Tibial nerve (tissue), 4 donors: ENCODE results near the gene LRSAM1. TPM values are rescaled to one million over a fixed set of nuclear protein-coding genes. Genes with fewer than 3 reads are reported as not detected.
A peak's percentile ranks its signal among the peaks of the same experiment; 100 is the strongest.

Source experiments
- DNase-seq, 2 donors: peaks; one replicate each; pipeline ENCODE4 v3.0.0-alpha.2; 2019; ENCODE audit warnings: low spot score in 2 of 2
- H3K27ac ChIP-seq, 4 donors: fragments of 200-600 bp; sonication (generic) in 3 of 4; one replicate each; pipeline ENCODE4 v1.5.1; 2017 to 2019; ENCODE audit warnings: mild to moderate bottlenecking in 1 of 4
- H3K27me3 ChIP-seq, 2 donors: fragments of 200-600 bp; sonication (generic) in 1 of 2; one replicate each; pipeline versions ENCODE4 v1.5.1 to v1.6.0; 2017 to 2019
- H3K36me3 ChIP-seq, 3 donors: fragments of 200-600 bp; sonication (generic); one replicate each; pipeline ENCODE4 v1.5.1; 2018 to 2019
- H3K4me1 ChIP-seq, 4 donors: fragments of 200-600 bp; sonication (generic) in 3 of 4; one replicate each; pipeline ENCODE4 v1.5.1; 2017 to 2019
- H3K4me3 ChIP-seq, 4 donors: fragments of 200-600 bp; sonication (generic) in 3 of 4; one replicate each; pipeline ENCODE4 v1.5.1; 2017 to 2019; ENCODE audit warnings: mild to moderate bottlenecking in 1 of 4, moderate library complexity in 1 of 4
- H3K9me3 ChIP-seq, 4 donors: fragments of 200-600 bp; sonication (generic) in 3 of 4; one replicate each; pipeline ENCODE4 v1.5.1; 2017 to 2019
- EP300 ChIP-seq, 2 donors: sonication (generic); formaldehyde crosslinking; IDR thresholded peaks; one replicate each; pipeline ENCODE4 v1.6.1; 2017; ENCODE audit warnings: antibody characterized with exemption in 2 of 2, mild to moderate bottlenecking in 1 of 2
- POLR2A ChIP-seq, 2 donors: fragments of 450-650 bp; IDR thresholded peaks; one replicate each; pipeline ENCODE4 v1.6.1; 2017; ENCODE audit warnings: antibody characterized with exemption in 2 of 2, mild to moderate bottlenecking in 2 of 2, moderate library complexity in 2 of 2
- WGBS, 2 donors: methylation state at CpG; one replicate each; pipeline ENCODE4 v1.1.5; 2018; 5-methylcytosine and 5-hydroxymethylcytosine counted together
- total RNA-seq, 4 donors: library from RNA; depleted of rRNA; stranded (reverse); fragments of >200 nt; gene quantifications; one replicate each; pipeline ENCODE4 v1.1.0, GENCODE V29; 2016
- TF ChIP-seq, protein P1 (sequence below), 5 experiments: fragments of 200-600 bp in 3 of 5; fragments of 450-650 bp in 2 of 5; sonication (generic) in 3 of 5; IDR thresholded peaks; one replicate each; pipeline ENCODE4 v1.5.1; 2016 to 2019; ENCODE audit warnings: antibody characterized with exemption in 5 of 5, mild to moderate bottlenecking in 3 of 5, moderate library complexity in 2 of 5

The LRSAM1 gene
- total RNA-seq, 4 donors from 2014 or later, result 18.8 to 44.1 (median 28.3) TPM

DNA sequence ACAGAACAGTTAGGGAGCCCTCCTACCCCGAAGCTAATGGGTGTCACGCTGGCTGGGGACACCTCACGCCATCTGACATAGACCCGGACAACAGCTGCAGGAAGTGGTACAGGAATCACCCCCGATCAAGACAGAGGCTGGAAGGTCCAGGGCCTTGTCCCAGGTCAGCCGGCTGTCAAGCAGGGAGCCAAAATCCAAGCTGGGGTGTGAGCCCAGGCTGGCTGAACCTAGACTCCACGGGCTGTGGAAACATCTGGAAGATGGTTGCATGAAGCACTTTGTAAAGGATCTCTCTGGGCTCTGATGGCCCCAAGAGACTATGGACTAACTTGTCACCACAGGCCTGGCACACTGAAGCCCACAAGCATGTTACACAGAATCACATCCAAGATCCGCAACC is 91.9 kb downstream of the LRSAM1 start:
- TF ChIP-seq POLR2A (IDR thresholded peaks at IDR 0.05) (no peak), EP300 (IDR thresholded peaks at IDR 0.05) (no peak)
- TF ChIP-seq, protein P1, sequence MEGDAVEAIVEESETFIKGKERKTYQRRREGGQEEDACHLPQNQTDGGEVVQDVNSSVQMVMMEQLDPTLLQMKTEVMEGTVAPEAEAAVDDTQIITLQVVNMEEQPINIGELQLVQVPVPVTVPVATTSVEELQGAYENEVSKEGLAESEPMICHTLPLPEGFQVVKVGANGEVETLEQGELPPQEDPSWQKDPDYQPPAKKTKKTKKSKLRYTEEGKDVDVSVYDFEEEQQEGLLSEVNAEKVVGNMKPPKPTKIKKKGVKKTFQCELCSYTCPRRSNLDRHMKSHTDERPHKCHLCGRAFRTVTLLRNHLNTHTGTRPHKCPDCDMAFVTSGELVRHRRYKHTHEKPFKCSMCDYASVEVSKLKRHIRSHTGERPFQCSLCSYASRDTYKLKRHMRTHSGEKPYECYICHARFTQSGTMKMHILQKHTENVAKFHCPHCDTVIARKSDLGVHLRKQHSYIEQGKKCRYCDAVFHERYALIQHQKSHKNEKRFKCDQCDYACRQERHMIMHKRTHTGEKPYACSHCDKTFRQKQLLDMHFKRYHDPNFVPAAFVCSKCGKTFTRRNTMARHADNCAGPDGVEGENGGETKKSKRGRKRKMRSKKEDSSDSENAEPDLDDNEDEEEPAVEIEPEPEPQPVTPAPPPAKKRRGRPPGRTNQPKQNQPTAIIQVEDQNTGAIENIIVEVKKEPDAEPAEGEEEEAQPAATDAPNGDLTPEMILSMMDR (IDR thresholded peaks at IDR 0.05), result no peak
- H3K9me3 ChIP-seq, result no peaks in the 10 kb centered on the region
- peaks cover 0 to 6% (median 0%) of the 10 kb centered on the region in 3 donors for H3K36me3 ChIP-seq
- H3K27ac ChIP-seq, result peak overlapping the region; percentile 47 to 95 (median 80)
- no peaks in the 10 kb centered on the region for H3K27me3 ChIP-seq
- DNase-seq, result no peak
- WGBS, 2 donors, result 34 to 44% methylated on average over 8 of the region's 8 CpGs
- H3K4me1 ChIP-seq, result peaks cover 0 to 98% (median 85%) of the 10 kb centered on the region in 4 donors
- H3K4me3 ChIP-seq, result peak overlapping the region in 1 of 4 donors; percentile 24

- Histone ChIP-seq H3K4me1 (peaks cover 0 to 98% (median 86%) of the 10 kb centered on the region in 4 donors), H3K9me3 (no peaks in the 10 kb centered on the region), H3K4me3 (no peak overlapping the region), H3K27me3 (no peaks in the 10 kb centered on the region), H3K27ac (peak overlapping the region; percentile 47 to 95 (median 86)), H3K36me3 (peaks cover 0 to 8% (median 0%) of the 10 kb centered on the region in 3 donors)
- TF ChIP-seq, protein P1 (IDR thresholded peaks at IDR 0.05), result no peak
- TF ChIP-seq POLR2A (IDR thresholded peaks at IDR 0.05), result no peak
- TF ChIP-seq EP300 (IDR thresholded peaks at IDR 0.05), result no peak
- WGBS, 2 donors, result 66 to 69% methylated on average over 6 of the region's 6 CpGs
- DNase-seq, result no peak
Observed at GRCh38 chr9:127543973-127544533, 92.7 kb downstream of the LRSAM1 start.

GRCh38 chr9:127545196-127546124 is 94.2 kb downstream of the LRSAM1 start:
- Histone ChIP-seq H3K36me3 (peaks cover 0 to 8% (median 0%) of the 10 kb centered on the region in 3 donors), H3K4me3 (peak overlapping the region in 1 of 4 donors; percentile 12), H3K27me3 (no peaks in the 10 kb centered on the region), H3K27ac (peak overlapping the region; percentile 47 to 95 (median 86)), H3K4me1 (peaks cover 0 to 98% (median 88%) of the 10 kb centered on the region in 4 donors), H3K9me3 (no peaks in the 10 kb centered on the region)
- TF ChIP-seq EP300 (IDR thresholded peaks at IDR 0.05) (peak in 1 of 2 donors; percentile 76), POLR2A (IDR thresholded peaks at IDR 0.05) (no peak)
- TF ChIP-seq, protein P1 (IDR thresholded peaks at IDR 0.05), result peak in 3 of 5 experiments; percentile 19 to 38 (median 20)
- peak in 1 of 2 donors; percentile 58 for DNase-seq
- WGBS, 2 donors, result 24% methylated on average over 21 of the region's 25 CpGs

GRCh38 chr9:127546125-127546832 is 95.0 kb downstream of the LRSAM1 start:
- Histone ChIP-seq H3K4me3 (no peak overlapping the region), H3K9me3 (no peaks in the 10 kb centered on the region), H3K4me1 (peaks cover 0 to 98% (median 86%) of the 10 kb centered on the region in 4 donors), H3K27me3 (no peaks in the 10 kb centered on the region), H3K27ac (peak overlapping the region; percentile 47 to 95 (median 86)), H3K36me3 (peaks cover 0 to 8% (median 0%) of the 10 kb centered on the region in 3 donors)
- WGBS, 2 donors, result 45 to 53% methylated on average over 8 to 13 of the region's 14 CpGs
- TF ChIP-seq, protein P1 (IDR thresholded peaks at IDR 0.05), result no peak
- no peak for TF ChIP-seq EP300 (IDR thresholded peaks at IDR 0.05)
- no peak for TF ChIP-seq POLR2A (IDR thresholded peaks at IDR 0.05)
- DNase-seq, result no peak
